Limb (tissue), 2 donors: ENCODE measurements around the gene PCBP4.
"Not testable (repeated sequence)": the region's sequence is repeated elsewhere in the genome, so short reads cannot be mapped to it uniquely, and the experiment has no call there.

Experiments
- DNase-seq, 2 donors: peaks; one replicate each; pipeline ENCODE4 v3.0.0-alpha.2; 2016; ENCODE audit errors: extremely low spot score in 2 of 2

Gene PCBP4

GRCh38 chr3:51940648-51941462 lies 26.4 kb downstream of the PCBP4 start:
- DNase-seq: no peak

- peak in 1 of 2 donors; percentile 11 for DNase-seq
Measured at GRCh38 chr3:51938780-51939425, 28.4 kb downstream of the PCBP4 start.

- no peak for DNase-seq
Measured at GRCh38 chr3:51937611-51938450, 29.4 kb downstream of the PCBP4 start.

GRCh38 chr3:51937014-51937413 lies 30.2 kb downstream of the PCBP4 start:
- DNase-seq: no peak

- DNase-seq: no peak
Measured at GRCh38 chr3:51935886-51936755, 31.1 kb downstream of the PCBP4 start.

GRCh38 chr3:51934991-51935885 lies 32.0 kb downstream of the PCBP4 start:
- no peak for DNase-seq

GRCh38 chr3:51934139-51934850 lies 33.0 kb downstream of the PCBP4 start:
- no peak for DNase-seq

- DNase-seq: no peak
Measured at GRCh38 chr3:51933471-51934138, 33.6 kb downstream of the PCBP4 start.

- DNase-seq: no peak
Measured at GRCh38 chr3:51932471-51933370, 34.5 kb downstream of the PCBP4 start.

GRCh38 chr3:51931756-51932155 lies 35.5 kb downstream of the PCBP4 start:
- no peak for DNase-seq

- no peak for DNase-seq
Measured at GRCh38 chr3:51930439-51930838, 36.8 kb downstream of the PCBP4 start.

- DNase-seq: no peak
Measured at GRCh38 chr3:51929420-51930003, 37.7 kb downstream of the PCBP4 start.

GRCh38 chr3:51928981-51929380 lies 38.3 kb downstream of the PCBP4 start:
- not testable (repeated sequence) for DNase-seq

GRCh38 chr3:51928438-51928837 lies 38.8 kb downstream of the PCBP4 start:
- DNase-seq: no peak

GRCh38 chr3:51927061-51927977 lies 39.9 kb downstream of the PCBP4 start:
- no peak for DNase-seq

- no peak for DNase-seq
Measured at GRCh38 chr3:51921081-51921578, 46.1 kb downstream of the PCBP4 start.
